Spleen (tissue), 11 donors: ENCODE measurements around the gene SLC12A3. TPM values are rescaled to one million over a fixed set of nuclear protein-coding genes. Genes with fewer than 3 reads are reported as not detected.

Source experiments
- DNase-seq: peaks from one replicate; pipeline ENCODE4 v3.0.0-alpha.2; 2020
- H3K27ac ChIP-seq, 8 donors: fragments of 200-600 bp; sonication (generic) in 7 of 8; 1 replicate in 4 of 8; 2 replicates in 4 of 8; pipeline versions ENCODE4 v1.5.0 to v1.8.0; 2016 to 2021; ENCODE audit warnings: inconsistent platforms in 4 of 8, mild to moderate bottlenecking in 4 of 8, moderate library complexity in 1 of 8
- H3K27me3 ChIP-seq, 7 donors: fragments of 200-600 bp; sonication (generic) in 6 of 7; replicated peaks in 1 of 7; 1 replicate in 4 of 7; 2 replicates in 3 of 7; pipeline versions ENCODE4 v1.5.0 to v1.8.0; 2016 to 2021; ENCODE audit warnings: inconsistent platforms in 3 of 7, mild to moderate bottlenecking in 1 of 7
- H3K36me3 ChIP-seq, 6 donors: fragments of 200-600 bp; sonication (generic) in 5 of 6; 1 replicate in 4 of 6; 2 replicates in 2 of 6; pipeline versions ENCODE4 v1.5.0 to v1.8.0; 2016 to 2021; ENCODE audit warnings: inconsistent platforms in 2 of 6
- H3K4me1 ChIP-seq, 6 donors: fragments of 200-600 bp; sonication (generic) in 5 of 6; 1 replicate in 3 of 6; 2 replicates in 3 of 6; pipeline versions ENCODE4 v1.5.0 to v1.8.0; 2016 to 2021; ENCODE audit warnings: inconsistent platforms in 3 of 6
- H3K4me3 ChIP-seq, 8 donors: fragments of 200-600 bp; sonication (generic) in 7 of 8; 1 replicate in 4 of 8; 2 replicates in 4 of 8; pipeline versions ENCODE4 v1.5.0 to v1.8.0; 2016 to 2021; ENCODE audit warnings: inconsistent platforms in 4 of 8, mild to moderate bottlenecking in 4 of 8, moderate library complexity in 2 of 8
- H3K9me3 ChIP-seq, 8 donors: fragments of 200-600 bp; sonication (generic) in 7 of 8; 1 replicate in 4 of 8; 2 replicates in 4 of 8; pipeline versions ENCODE4 v1.5.0 to v1.8.0; 2016 to 2021; ENCODE audit warnings: inconsistent platforms in 4 of 8
- CTCF ChIP-seq, 11 experiments: fragments of 200-600 bp in 7 of 11; fragments of 450-650 bp in 4 of 11; sonication (generic) in 4 of 11; IDR thresholded peaks in 8 of 11; conservative IDR thresholded peaks in 3 of 11; 1 replicate in 7 of 11; 2 replicates in 4 of 11; pipeline versions ENCODE4 v1.4.0 to v1.8.0; 2016 to 2021; ENCODE audit warnings: antibody characterized with exemption in 11 of 11, inconsistent platforms in 4 of 11, mild to moderate bottlenecking in 1 of 11
- POLR2A ChIP-seq, 3 donors: fragments of 450-650 bp; IDR thresholded peaks; one replicate each; pipeline ENCODE4 v1.5.1; 2017; ENCODE audit warnings: antibody characterized with exemption in 3 of 3, mild to moderate bottlenecking in 1 of 3
- POLR2AphosphoS5 ChIP-seq, 3 donors: sonication (generic); formaldehyde crosslinking; IDR thresholded peaks; one replicate each; pipeline ENCODE4 v1.5.1; 2017; ENCODE audit warnings: antibody characterized with exemption in 3 of 3
- WGBS, 5 donors: extraction: QIAGEN DNeasy Blood & Tissue Kit in 3 of 5; methylation state at CpG; one replicate each; pipeline versions ENCODE4 v1.1.5 to v1.1.7; 2013 to 2018; 5-methylcytosine and 5-hydroxymethylcytosine counted together
- intact Hi-C: fragments of 100-400 bp; cut with DNase I; formaldehyde crosslinking; loops from one replicate; pipeline ENCODE4 v1.15.0; 2023; ENCODE audit warnings: low total_unique reads
- polyA plus RNA-seq, 3 donors: library from polyadenylated mRNA; stranded (reverse); fragments of 200-250 nt; gene quantifications; one replicate each; pipeline ENCODE4 v1.2.1, GENCODE V29; 2013
- total RNA-seq, 7 donors: library from RNA; depleted of rRNA in 3 of 7; stranded (reverse); fragments of >200 nt in 3 of 7; fragmentation: NEBNext Ultra II Directional in 4 of 7; extraction: Animal tissue kit (Norgen Biotek cat#: 25700) in 4 of 7; gene quantifications; one replicate each; pipeline versions ENCODE4 v1.1.0 to v1.2.1, GENCODE V29; 2016 to 2021
- donor health status: healthy with polysubstance abuse.
- donor health status: DM: no; HTN: no; CAD: no; lungs with moderate emphysema.
- donor health status: DM: no; HTN: no; CAD: no.
- donor health status: Bipolar disorder and iron deficiency.
- donor health status: healthy.
- donor health status: DM: no; HTN: no; CAD: no.
- donor health status: DM: yes; HTN: yes; CAD: no.

Gene SLC12A3
- total and polyA plus RNA-seq, 10 donors, result 0.42 to 2.6 (median 1.1) TPM

- Histone ChIP-seq H3K4me3 (no peak overlapping the region), H3K36me3 (no peaks in the 10 kb centered on the region), H3K27me3 (no peaks in the 10 kb centered on the region), H3K4me1 (peaks cover 15 to 58% (median 33%) of the 10 kb centered on the region in 6 donors), H3K27ac (peak overlapping the region in 6 of 8 donors; percentile 3 to 85 (median 58)), H3K9me3 (no peaks in the 10 kb centered on the region)
- intact Hi-C loops, result no loop called here
- no peak for TF ChIP-seq POLR2AphosphoS5 (IDR thresholded peaks at IDR 0.05)
- no peak for TF ChIP-seq POLR2A (IDR thresholded peaks at IDR 0.05)
- TF ChIP-seq CTCF (IDR thresholded peaks at IDR 0.05 in 8 of 11, conservative IDR thresholded peaks at IDR 0.05 in 3 of 11), result no peak
- no peak for DNase-seq
- 20 to 54% (median 44%) methylated on average over 3 of the region's 3 CpGs for WGBS, 5 donors
Measured at GRCh38 chr16:56861092-56861610, 3.9 kb upstream of the SLC12A3 start.

GRCh38 chr16:56861756-56862155 is 3.3 kb upstream of the SLC12A3 start:
- intact Hi-C loops, result no loop called here
- Histone ChIP-seq H3K4me3 (no peak overlapping the region), H3K27me3 (no peaks in the 10 kb centered on the region), H3K4me1 (peaks cover 15 to 58% (median 33%) of the 10 kb centered on the region in 6 donors), H3K36me3 (no peaks in the 10 kb centered on the region), H3K9me3 (no peaks in the 10 kb centered on the region), H3K27ac (peak overlapping the region in 3 of 8 donors; percentile 60 to 85 (median 78))
- no peak for DNase-seq
- TF ChIP-seq CTCF (IDR thresholded peaks at IDR 0.05 in 8 of 11, conservative IDR thresholded peaks at IDR 0.05 in 3 of 11) (no peak), POLR2A (IDR thresholded peaks at IDR 0.05) (no peak), POLR2AphosphoS5 (IDR thresholded peaks at IDR 0.05) (no peak)
- 94 to 97% (median 95%) methylated on average over 8 of the region's 8 CpGs for WGBS, 5 donors

- Histone ChIP-seq H3K27me3 (no peaks in the 10 kb centered on the region), H3K4me1 (peaks cover 15 to 65% (median 42%) of the 10 kb centered on the region in 6 donors), H3K27ac (peak overlapping the region in 2 of 8 donors; percentile 5 to 85), H3K36me3 (no peaks in the 10 kb centered on the region), H3K4me3 (no peak overlapping the region), H3K9me3 (no peaks in the 10 kb centered on the region)
- peak in 1 of 3 donors; percentile 22 for TF ChIP-seq POLR2AphosphoS5 (IDR thresholded peaks at IDR 0.05)
- TF ChIP-seq CTCF (IDR thresholded peaks at IDR 0.05 in 8 of 11, conservative IDR thresholded peaks at IDR 0.05 in 3 of 11), result no peak
- intact Hi-C loops, result no loop called here
- DNase-seq, result no peak
- WGBS, 5 donors, result 53 to 69% (median 61%) methylated on average over 5 of the region's 5 CpGs
Measured at GRCh38 chr16:56862776-56863175, 2.2 kb upstream of the SLC12A3 start.

GRCh38 chr16:56865394-56866062 is 521 bp downstream of the SLC12A3 start:
- TF ChIP-seq POLR2A (IDR thresholded peaks at IDR 0.05), result no peak
- TF ChIP-seq POLR2AphosphoS5 (IDR thresholded peaks at IDR 0.05), result no peak
- TF ChIP-seq CTCF (IDR thresholded peaks at IDR 0.05 in 8 of 11, conservative IDR thresholded peaks at IDR 0.05 in 3 of 11), result no peak
- no peaks in the 10 kb centered on the region for H3K36me3 ChIP-seq
- 91 to 97% (median 96%) methylated on average over 11 to 13 of the region's 13 CpGs for WGBS, 5 donors
- intact Hi-C loops, result no loop called here
- H3K4me1 ChIP-seq, result peaks cover 13 to 61% (median 40%) of the 10 kb centered on the region in 6 donors
- no peak overlapping the region for H3K4me3 ChIP-seq
- no peaks in the 10 kb centered on the region for H3K9me3 ChIP-seq
- DNase-seq, result no peak
- no peak overlapping the region for H3K27ac ChIP-seq
- no peaks in the 10 kb centered on the region for H3K27me3 ChIP-seq
